Measurements from ENCODE around the gene STIP1. TPM values are rescaled to one million over a fixed set of nuclear protein-coding genes. Genes with fewer than 3 reads are reported as not detected.

Gene STIP1
- total and polyA plus RNA-seq, 9 of the 15 experiments (the other 6 are each of a cell fraction or from before 2014, with no cell fraction given) = 58.1 to 465 (median 346) TPM

- TF ChIP-seq, protein P1, sequence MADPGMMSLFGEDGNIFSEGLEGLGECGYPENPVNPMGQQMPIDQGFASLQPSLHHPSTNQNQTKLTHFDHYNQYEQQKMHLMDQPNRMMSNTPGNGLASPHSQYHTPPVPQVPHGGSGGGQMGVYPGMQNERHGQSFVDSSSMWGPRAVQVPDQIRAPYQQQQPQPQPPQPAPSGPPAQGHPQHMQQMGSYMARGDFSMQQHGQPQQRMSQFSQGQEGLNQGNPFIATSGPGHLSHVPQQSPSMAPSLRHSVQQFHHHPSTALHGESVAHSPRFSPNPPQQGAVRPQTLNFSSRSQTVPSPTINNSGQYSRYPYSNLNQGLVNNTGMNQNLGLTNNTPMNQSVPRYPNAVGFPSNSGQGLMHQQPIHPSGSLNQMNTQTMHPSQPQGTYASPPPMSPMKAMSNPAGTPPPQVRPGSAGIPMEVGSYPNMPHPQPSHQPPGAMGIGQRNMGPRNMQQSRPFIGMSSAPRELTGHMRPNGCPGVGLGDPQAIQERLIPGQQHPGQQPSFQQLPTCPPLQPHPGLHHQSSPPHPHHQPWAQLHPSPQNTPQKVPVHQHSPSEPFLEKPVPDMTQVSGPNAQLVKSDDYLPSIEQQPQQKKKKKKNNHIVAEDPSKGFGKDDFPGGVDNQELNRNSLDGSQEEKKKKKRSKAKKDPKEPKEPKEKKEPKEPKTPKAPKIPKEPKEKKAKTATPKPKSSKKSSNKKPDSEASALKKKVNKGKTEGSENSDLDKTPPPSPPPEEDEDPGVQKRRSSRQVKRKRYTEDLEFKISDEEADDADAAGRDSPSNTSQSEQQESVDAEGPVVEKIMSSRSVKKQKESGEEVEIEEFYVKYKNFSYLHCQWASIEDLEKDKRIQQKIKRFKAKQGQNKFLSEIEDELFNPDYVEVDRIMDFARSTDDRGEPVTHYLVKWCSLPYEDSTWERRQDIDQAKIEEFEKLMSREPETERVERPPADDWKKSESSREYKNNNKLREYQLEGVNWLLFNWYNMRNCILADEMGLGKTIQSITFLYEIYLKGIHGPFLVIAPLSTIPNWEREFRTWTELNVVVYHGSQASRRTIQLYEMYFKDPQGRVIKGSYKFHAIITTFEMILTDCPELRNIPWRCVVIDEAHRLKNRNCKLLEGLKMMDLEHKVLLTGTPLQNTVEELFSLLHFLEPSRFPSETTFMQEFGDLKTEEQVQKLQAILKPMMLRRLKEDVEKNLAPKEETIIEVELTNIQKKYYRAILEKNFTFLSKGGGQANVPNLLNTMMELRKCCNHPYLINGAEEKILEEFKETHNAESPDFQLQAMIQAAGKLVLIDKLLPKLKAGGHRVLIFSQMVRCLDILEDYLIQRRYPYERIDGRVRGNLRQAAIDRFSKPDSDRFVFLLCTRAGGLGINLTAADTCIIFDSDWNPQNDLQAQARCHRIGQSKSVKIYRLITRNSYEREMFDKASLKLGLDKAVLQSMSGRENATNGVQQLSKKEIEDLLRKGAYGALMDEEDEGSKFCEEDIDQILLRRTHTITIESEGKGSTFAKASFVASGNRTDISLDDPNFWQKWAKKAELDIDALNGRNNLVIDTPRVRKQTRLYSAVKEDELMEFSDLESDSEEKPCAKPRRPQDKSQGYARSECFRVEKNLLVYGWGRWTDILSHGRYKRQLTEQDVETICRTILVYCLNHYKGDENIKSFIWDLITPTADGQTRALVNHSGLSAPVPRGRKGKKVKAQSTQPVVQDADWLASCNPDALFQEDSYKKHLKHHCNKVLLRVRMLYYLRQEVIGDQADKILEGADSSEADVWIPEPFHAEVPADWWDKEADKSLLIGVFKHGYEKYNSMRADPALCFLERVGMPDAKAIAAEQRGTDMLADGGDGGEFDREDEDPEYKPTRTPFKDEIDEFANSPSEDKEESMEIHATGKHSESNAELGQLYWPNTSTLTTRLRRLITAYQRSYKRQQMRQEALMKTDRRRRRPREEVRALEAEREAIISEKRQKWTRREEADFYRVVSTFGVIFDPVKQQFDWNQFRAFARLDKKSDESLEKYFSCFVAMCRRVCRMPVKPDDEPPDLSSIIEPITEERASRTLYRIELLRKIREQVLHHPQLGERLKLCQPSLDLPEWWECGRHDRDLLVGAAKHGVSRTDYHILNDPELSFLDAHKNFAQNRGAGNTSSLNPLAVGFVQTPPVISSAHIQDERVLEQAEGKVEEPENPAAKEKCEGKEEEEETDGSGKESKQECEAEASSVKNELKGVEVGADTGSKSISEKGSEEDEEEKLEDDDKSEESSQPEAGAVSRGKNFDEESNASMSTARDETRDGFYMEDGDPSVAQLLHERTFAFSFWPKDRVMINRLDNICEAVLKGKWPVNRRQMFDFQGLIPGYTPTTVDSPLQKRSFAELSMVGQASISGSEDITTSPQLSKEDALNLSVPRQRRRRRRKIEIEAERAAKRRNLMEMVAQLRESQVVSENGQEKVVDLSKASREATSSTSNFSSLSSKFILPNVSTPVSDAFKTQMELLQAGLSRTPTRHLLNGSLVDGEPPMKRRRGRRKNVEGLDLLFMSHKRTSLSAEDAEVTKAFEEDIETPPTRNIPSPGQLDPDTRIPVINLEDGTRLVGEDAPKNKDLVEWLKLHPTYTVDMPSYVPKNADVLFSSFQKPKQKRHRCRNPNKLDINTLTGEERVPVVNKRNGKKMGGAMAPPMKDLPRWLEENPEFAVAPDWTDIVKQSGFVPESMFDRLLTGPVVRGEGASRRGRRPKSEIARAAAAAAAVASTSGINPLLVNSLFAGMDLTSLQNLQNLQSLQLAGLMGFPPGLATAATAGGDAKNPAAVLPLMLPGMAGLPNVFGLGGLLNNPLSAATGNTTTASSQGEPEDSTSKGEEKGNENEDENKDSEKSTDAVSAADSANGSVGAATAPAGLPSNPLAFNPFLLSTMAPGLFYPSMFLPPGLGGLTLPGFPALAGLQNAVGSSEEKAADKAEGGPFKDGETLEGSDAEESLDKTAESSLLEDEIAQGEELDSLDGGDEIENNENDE (IDR thresholded peaks at IDR 0.05; ENCODE audit: low read depth, low read length) = no peak
- TF ChIP-seq ZBTB7A (IDR thresholded peaks at IDR 0.05; ENCODE audit: borderline replicate concordance, control insufficient read depth, low read depth, low read length) (peak; percentile 85), TCF15 (CRISPR knock-in tag; IDR thresholded peaks at IDR 0.05) (no peak), MITF (IDR thresholded peaks at IDR 0.05) (no peak), SAFB (IDR thresholded peaks at IDR 0.05; ENCODE audit: borderline replicate concordance, low read depth, low read length) (no peak), RAD51 (IDR thresholded peaks at IDR 0.05; ENCODE audit: borderline replicate concordance, low read depth) (no peak), ZC3H4 (CRISPR knock-in tag; IDR thresholded peaks at IDR 0.05; ENCODE audit: borderline replicate concordance) (no peak), NCOA4 (IDR thresholded peaks at IDR 0.05; ENCODE audit: partially characterized antibody) (no peak)
- TF ChIP-seq, protein P2, sequence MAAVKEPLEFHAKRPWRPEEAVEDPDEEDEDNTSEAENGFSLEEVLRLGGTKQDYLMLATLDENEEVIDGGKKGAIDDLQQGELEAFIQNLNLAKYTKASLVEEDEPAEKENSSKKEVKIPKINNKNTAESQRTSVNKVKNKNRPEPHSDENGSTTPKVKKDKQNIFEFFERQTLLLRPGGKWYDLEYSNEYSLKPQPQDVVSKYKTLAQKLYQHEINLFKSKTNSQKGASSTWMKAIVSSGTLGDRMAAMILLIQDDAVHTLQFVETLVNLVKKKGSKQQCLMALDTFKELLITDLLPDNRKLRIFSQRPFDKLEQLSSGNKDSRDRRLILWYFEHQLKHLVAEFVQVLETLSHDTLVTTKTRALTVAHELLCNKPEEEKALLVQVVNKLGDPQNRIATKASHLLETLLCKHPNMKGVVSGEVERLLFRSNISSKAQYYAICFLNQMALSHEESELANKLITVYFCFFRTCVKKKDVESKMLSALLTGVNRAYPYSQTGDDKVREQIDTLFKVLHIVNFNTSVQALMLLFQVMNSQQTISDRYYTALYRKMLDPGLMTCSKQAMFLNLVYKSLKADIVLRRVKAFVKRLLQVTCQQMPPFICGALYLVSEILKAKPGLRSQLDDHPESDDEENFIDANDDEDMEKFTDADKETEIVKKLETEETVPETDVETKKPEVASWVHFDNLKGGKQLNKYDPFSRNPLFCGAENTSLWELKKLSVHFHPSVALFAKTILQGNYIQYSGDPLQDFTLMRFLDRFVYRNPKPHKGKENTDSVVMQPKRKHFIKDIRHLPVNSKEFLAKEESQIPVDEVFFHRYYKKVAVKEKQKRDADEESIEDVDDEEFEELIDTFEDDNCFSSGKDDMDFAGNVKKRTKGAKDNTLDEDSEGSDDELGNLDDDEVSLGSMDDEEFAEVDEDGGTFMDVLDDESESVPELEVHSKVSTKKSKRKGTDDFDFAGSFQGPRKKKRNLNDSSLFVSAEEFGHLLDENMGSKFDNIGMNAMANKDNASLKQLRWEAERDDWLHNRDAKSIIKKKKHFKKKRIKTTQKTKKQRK (IDR thresholded peaks at IDR 0.05; ENCODE audit: borderline replicate concordance, low read depth, low read length) = peak; percentile 97
These were observed at the start of gene STIP1 (continued) for GRCh38 chr11:64185693-64186491.
